ENCODE results near the gene TMEM41A. TPM values are rescaled to one million over a fixed set of nuclear protein-coding genes. Genes with fewer than 3 reads are reported as not detected.

The TMEM41A gene
- total and polyA plus RNA-seq, 2 donors from 2014 or later, result 19.0 to 21.0 TPM

DNA sequence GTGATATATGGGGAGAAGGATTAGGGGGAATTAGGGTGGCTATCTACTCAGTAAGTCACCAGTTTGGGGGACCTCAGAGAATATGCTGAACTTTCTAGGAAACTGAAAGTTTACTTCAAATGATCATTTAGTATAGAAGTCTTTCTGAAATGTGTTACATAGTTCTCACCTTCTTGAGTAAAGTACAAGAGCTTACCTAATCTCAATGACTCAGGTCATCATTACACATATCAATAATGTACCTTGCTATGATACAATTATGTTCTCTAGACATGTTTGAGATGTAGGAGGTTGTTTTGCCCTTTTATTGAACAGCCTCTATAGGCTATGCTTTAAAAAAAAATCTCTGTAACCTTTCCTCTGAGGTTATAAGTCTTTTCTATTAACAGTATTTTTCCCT is 50.7 kb downstream of the TMEM41A start:
- intact Hi-C loops (cut with DNase I), result no loop called here
- Histone ChIP-seq H3K9me3 (ENCODE audit: control insufficient read depth in 2 of 3, insufficient read depth in 1 of 3, low read length in 3 of 3) (no peaks in the 10 kb centered on the region), H3K4me3 (ENCODE audit: low read length in 3 of 3) (no peak overlapping the region), H3K4me1 (ENCODE audit: control insufficient read depth in 2 of 3, insufficient read depth in 2 of 3, low read depth in 1 of 3, low read length in 3 of 3) (no peaks in the 10 kb centered on the region), H3K9ac (ENCODE audit: low read length in 3 of 3) (no peak overlapping the region), H3K27ac (ENCODE audit: low read depth in 2 of 2, low read length in 2 of 2) (no peak overlapping the region), H3K27me3 (ENCODE audit: control insufficient read depth, insufficient read depth, low read length) (no peaks in the 10 kb centered on the region), H3K36me3 (ENCODE audit: control insufficient read depth in 2 of 3, insufficient read depth in 3 of 3, low read length in 3 of 3) (peaks cover 0 to 5% (median 4%) of the 10 kb centered on the region in 3 donors)
- DNase-seq, result no peak
- FAIRE-seq, result no peak
- TF ChIP-seq, protein P1, sequence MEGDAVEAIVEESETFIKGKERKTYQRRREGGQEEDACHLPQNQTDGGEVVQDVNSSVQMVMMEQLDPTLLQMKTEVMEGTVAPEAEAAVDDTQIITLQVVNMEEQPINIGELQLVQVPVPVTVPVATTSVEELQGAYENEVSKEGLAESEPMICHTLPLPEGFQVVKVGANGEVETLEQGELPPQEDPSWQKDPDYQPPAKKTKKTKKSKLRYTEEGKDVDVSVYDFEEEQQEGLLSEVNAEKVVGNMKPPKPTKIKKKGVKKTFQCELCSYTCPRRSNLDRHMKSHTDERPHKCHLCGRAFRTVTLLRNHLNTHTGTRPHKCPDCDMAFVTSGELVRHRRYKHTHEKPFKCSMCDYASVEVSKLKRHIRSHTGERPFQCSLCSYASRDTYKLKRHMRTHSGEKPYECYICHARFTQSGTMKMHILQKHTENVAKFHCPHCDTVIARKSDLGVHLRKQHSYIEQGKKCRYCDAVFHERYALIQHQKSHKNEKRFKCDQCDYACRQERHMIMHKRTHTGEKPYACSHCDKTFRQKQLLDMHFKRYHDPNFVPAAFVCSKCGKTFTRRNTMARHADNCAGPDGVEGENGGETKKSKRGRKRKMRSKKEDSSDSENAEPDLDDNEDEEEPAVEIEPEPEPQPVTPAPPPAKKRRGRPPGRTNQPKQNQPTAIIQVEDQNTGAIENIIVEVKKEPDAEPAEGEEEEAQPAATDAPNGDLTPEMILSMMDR (IDR thresholded peaks at IDR 0.05; ENCODE audit: borderline replicate concordance, extremely low read depth, insufficient read depth), result no peak

DNA sequence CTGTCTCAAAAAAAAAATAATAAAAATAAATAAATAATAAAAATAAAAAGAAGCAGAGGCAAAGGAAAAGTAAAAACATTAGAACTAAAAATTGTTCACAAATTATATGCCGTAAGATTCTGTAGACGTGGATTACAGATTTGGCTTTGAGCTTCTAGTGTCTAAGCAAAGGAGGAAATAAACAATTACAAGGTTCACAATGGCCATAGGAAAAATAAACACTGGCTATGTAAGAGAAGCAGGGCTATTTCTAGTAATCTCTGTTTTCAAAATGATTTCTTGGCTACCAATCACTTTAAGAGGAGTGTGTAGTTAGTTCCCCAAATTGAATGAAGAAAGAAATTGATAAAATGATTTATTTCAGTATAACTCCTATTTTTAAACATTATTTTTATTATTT is 54.5 kb downstream of the TMEM41A start:
- Histone ChIP-seq H3K27ac (ENCODE audit: low read depth in 2 of 2, low read length in 2 of 2) (no peak overlapping the region), H3K4me3 (ENCODE audit: low read length in 3 of 3) (no peak overlapping the region), H3K9ac (ENCODE audit: low read length in 3 of 3) (no peak overlapping the region), H3K9me3 (ENCODE audit: control insufficient read depth in 2 of 3, insufficient read depth in 1 of 3, low read length in 3 of 3) (no peaks in the 10 kb centered on the region), H3K4me1 (ENCODE audit: control insufficient read depth in 2 of 3, insufficient read depth in 2 of 3, low read depth in 1 of 3, low read length in 3 of 3) (no peaks in the 10 kb centered on the region), H3K36me3 (ENCODE audit: control insufficient read depth in 2 of 3, insufficient read depth in 3 of 3, low read length in 3 of 3) (peaks cover 0 to 13% (median 2%) of the 10 kb centered on the region in 3 donors), H3K27me3 (ENCODE audit: control insufficient read depth, insufficient read depth, low read length) (no peaks in the 10 kb centered on the region)
- intact Hi-C loops (cut with DNase I), result no loop called here
- no peak for FAIRE-seq
- no peak for DNase-seq
- TF ChIP-seq, protein P1 (IDR thresholded peaks at IDR 0.05; ENCODE audit: borderline replicate concordance, extremely low read depth, insufficient read depth), result no peak

DNA sequence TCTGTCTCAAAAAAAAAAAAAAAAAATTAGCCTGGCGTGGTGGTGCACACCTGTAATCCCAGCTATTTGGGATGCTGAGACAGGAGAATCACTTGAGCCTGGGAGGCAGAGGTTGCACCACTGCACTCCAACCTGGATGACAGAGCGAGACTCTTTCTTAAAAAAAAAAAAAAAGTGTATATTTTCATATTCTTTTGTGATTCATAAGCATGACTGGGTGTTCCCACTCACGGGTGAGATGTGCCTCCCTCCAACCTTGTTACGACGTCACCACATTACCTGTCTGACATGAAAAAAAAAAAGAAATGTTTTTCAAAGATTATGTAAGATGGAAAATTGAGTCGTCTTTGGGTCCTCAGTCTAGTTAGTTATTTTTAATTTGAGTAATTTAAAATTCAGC is 56.8 kb downstream of the TMEM41A start:
- Histone ChIP-seq H3K4me1 (ENCODE audit: control insufficient read depth in 2 of 3, insufficient read depth in 2 of 3, low read depth in 1 of 3, low read length in 3 of 3) (no peaks in the 10 kb centered on the region), H3K36me3 (ENCODE audit: control insufficient read depth in 2 of 3, insufficient read depth in 3 of 3, low read length in 3 of 3) (peaks cover 0 to 8% (median 2%) of the 10 kb centered on the region in 3 donors), H3K9me3 (ENCODE audit: control insufficient read depth in 2 of 3, insufficient read depth in 1 of 3, low read length in 3 of 3) (no peaks in the 10 kb centered on the region), H3K9ac (ENCODE audit: low read length in 3 of 3) (no peak overlapping the region), H3K4me3 (ENCODE audit: low read length in 3 of 3) (no peak overlapping the region), H3K27ac (ENCODE audit: low read depth in 2 of 2, low read length in 2 of 2) (no peak overlapping the region), H3K27me3 (ENCODE audit: control insufficient read depth, insufficient read depth, low read length) (no peaks in the 10 kb centered on the region)
- no peak for DNase-seq
- TF ChIP-seq, protein P1 (IDR thresholded peaks at IDR 0.05; ENCODE audit: borderline replicate concordance, extremely low read depth, insufficient read depth), result no peak
- intact Hi-C loops (cut with DNase I), result no loop called here
- no peak for FAIRE-seq

All from kidney (tissue), 14 donors.